ENCODE measurements around the gene RIC8B. TPM values are rescaled to one million over a fixed set of nuclear protein-coding genes. Genes with fewer than 3 reads are reported as not detected.

The RIC8B gene
- polyA plus RNA-seq, 1 donor (not counting 4 experiments of a cell fraction or from before 2014, with no cell fraction given), result 6.8 TPM

DNA sequence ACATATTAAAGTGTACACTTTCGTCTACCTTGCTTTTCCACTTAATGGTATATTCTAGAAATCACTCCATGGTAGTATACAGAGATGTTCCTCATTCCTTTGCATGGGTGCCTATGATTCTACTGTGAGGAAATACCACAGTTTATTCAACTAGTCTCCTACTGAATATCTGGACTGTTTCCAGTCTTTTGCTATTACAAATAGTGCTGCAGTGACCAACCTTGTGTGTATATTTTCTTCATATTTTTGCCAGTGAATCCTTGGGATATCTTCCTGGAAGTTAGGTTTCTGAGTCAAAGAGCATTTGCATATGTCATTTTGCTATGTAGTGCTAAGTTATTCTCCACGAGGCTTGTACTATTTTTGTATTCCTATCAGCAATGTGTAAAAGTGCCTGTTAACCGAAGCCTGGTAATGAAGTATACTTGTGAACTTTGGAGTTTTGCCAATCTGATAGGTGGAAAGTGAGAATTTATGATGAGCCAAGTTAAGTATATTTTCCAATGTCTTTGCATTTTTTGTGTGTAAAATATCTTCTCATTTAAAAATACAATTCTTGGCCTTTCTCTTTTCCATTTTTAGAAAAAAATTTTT, 149.9 kb downstream of the RIC8B start:
- no peak overlapping the region for H2AFZ ChIP-seq (ENCODE audit: control insufficient read depth, low read length)
- no peak overlapping the region for H3K27ac ChIP-seq (ENCODE audit: control insufficient read depth, insufficient read depth, low read length)
- no peak overlapping the region for H3K9ac ChIP-seq (ENCODE audit: control insufficient read depth, extremely low read depth, insufficient read depth, low read length)
- no peak overlapping the region for H3K4me3 ChIP-seq (ENCODE audit: control insufficient read depth in 2 of 3, extremely low read depth in 1 of 3, insufficient read depth in 2 of 3, low read depth in 1 of 3, low read length in 3 of 3)
- TF ChIP-seq EZH2 (IDR thresholded peaks at IDR 0.05; ENCODE audit: low read length) (no peak), CTCF (optimal IDR thresholded peaks at IDR 0.05 in 1 of 3, IDR thresholded peaks at IDR 0.05 in 1 of 3, conservative IDR thresholded peaks at IDR 0.05 in 1 of 3; ENCODE audit: extremely low read depth in 1 of 3, insufficient read depth in 2 of 3, low read length in 3 of 3) (no peak)
- no peaks in the 10 kb centered on the region for H3K79me2 ChIP-seq (ENCODE audit: control insufficient read depth, insufficient read depth, low read length)
- DNase-seq (ENCODE audit: low read depth, low spot score) (no peak), FAIRE-seq (no peak)
- no peaks in the 10 kb centered on the region for H3K9me3 ChIP-seq (ENCODE audit: control insufficient read depth, low read depth, low read length)
- dilution Hi-C loops (cut with MboI; ENCODE audit: extremely low pct_ligation_motif_present, low sequenced_read_pairs), result no loop called here
- no peaks in the 10 kb centered on the region for H3K27me3 ChIP-seq (ENCODE audit: control insufficient read depth, extremely low read depth, insufficient read depth, low read length)
- H3K4me2 ChIP-seq (ENCODE audit: control insufficient read depth, extremely low read depth, insufficient read depth, low read depth, low read length), result no peak overlapping the region
- no peaks in the 10 kb centered on the region for H3K36me3 ChIP-seq (ENCODE audit: control insufficient read depth in 2 of 2, extremely low read depth in 1 of 2, insufficient read depth in 2 of 2, low read length in 2 of 2)
- no peaks in the 10 kb centered on the region for H4K20me1 ChIP-seq (ENCODE audit: control insufficient read depth, extremely low read depth, insufficient read depth, low read length)
- H3K9me1 ChIP-seq (ENCODE audit: control insufficient read depth, extremely low read depth, insufficient read depth, low read length), result no peaks in the 10 kb centered on the region
- no peaks in the 10 kb centered on the region for H3K4me1 ChIP-seq (ENCODE audit: control insufficient read depth, extremely low read depth, insufficient read depth, low read length)

DNA sequence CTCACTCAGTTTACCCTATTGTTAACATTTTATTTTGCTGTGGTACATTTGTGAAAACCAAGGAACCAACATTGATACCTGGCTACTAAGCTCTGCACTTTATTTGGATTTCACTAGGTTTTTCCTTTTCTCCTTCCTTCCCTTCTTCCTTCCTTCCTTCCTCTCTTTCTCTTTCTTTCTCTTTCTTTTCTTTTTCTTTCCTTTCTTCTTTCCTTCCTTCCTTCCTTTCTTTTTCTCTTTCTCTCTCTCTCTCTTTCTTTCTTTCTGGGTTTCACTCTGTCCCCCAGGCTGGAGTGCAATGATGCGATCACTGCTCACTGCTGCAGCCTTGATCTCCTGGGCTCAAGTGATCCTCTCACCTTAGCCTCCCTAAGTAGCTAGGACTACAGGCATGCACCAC, 152.2 kb downstream of the RIC8B start:
- Histone ChIP-seq H3K36me3 (ENCODE audit: control insufficient read depth in 2 of 2, extremely low read depth in 1 of 2, insufficient read depth in 2 of 2, low read length in 2 of 2) (no peaks in the 10 kb centered on the region), H3K4me3 (ENCODE audit: control insufficient read depth in 2 of 3, extremely low read depth in 1 of 3, insufficient read depth in 2 of 3, low read depth in 1 of 3, low read length in 3 of 3) (no peak overlapping the region), H3K4me1 (ENCODE audit: control insufficient read depth, extremely low read depth, insufficient read depth, low read length) (no peaks in the 10 kb centered on the region), H4K20me1 (ENCODE audit: control insufficient read depth, extremely low read depth, insufficient read depth, low read length) (no peaks in the 10 kb centered on the region), H3K9me3 (ENCODE audit: control insufficient read depth, low read depth, low read length) (no peaks in the 10 kb centered on the region), H3K9me1 (ENCODE audit: control insufficient read depth, extremely low read depth, insufficient read depth, low read length) (no peaks in the 10 kb centered on the region), H2AFZ (ENCODE audit: control insufficient read depth, low read length) (no peak overlapping the region), H3K27me3 (ENCODE audit: control insufficient read depth, extremely low read depth, insufficient read depth, low read length) (no peaks in the 10 kb centered on the region), H3K27ac (ENCODE audit: control insufficient read depth, insufficient read depth, low read length) (no peak overlapping the region), H3K9ac (ENCODE audit: control insufficient read depth, extremely low read depth, insufficient read depth, low read length) (no peak overlapping the region), H3K4me2 (ENCODE audit: control insufficient read depth, extremely low read depth, insufficient read depth, low read depth, low read length) (no peak overlapping the region), H3K79me2 (ENCODE audit: control insufficient read depth, insufficient read depth, low read length) (no peaks in the 10 kb centered on the region)
- FAIRE-seq (no peak), DNase-seq (ENCODE audit: low read depth, low spot score) (no peak)
- dilution Hi-C loops (cut with MboI; ENCODE audit: extremely low pct_ligation_motif_present, low sequenced_read_pairs), result no loop called here
- TF ChIP-seq CTCF (optimal IDR thresholded peaks at IDR 0.05 in 1 of 3, IDR thresholded peaks at IDR 0.05 in 1 of 3, conservative IDR thresholded peaks at IDR 0.05 in 1 of 3; ENCODE audit: extremely low read depth in 1 of 3, insufficient read depth in 2 of 3, low read length in 3 of 3) (no peak), EZH2 (IDR thresholded peaks at IDR 0.05; ENCODE audit: low read length) (no peak)

All from keratinocyte (primary cell).